WTC11 (cell line): ENCODE results near the gene MDGA2.

Experiments
- ARID4B ChIP-seq: sonication (generic); formaldehyde crosslinking; IDR thresholded peaks from 2 replicates; pipeline ENCODE4 v1.8.0; 2023; ENCODE audit warnings: missing genetic modification reagents, mild to moderate bottlenecking, borderline replicate concordance
- CTCF ChIP-seq: fragments of 200-600 bp; IDR thresholded peaks from 2 replicates; pipeline ENCODE4 v1.8.0; 2022; ENCODE audit warnings: antibody characterized with exemption
- ESRRA ChIP-seq: sonication (generic); formaldehyde crosslinking; IDR thresholded peaks from 2 replicates; pipeline ENCODE4 v1.8.1; 2022; ENCODE audit warnings: mild to moderate bottlenecking, missing genetic modification reagents, borderline replicate concordance
- ETV6 ChIP-seq: sonication (generic); formaldehyde crosslinking; IDR thresholded peaks from 2 replicates; pipeline ENCODE4 v1.8.1; 2022; ENCODE audit warnings: mild to moderate bottlenecking, missing genetic modification reagents
- KAT7 ChIP-seq: sonication (generic); formaldehyde crosslinking; IDR thresholded peaks from 2 replicates; pipeline ENCODE4 v1.8.1; 2023; ENCODE audit warnings: missing genetic modification reagents, mild to moderate bottlenecking, borderline replicate concordance
- NR1H2 ChIP-seq: sonication (generic); formaldehyde crosslinking; IDR thresholded peaks from 2 replicates; pipeline ENCODE4 v1.9.0; 2021; ENCODE audit warnings: mild to moderate bottlenecking, moderate library complexity, missing genetic modification reagents
- NR3C1 ChIP-seq: sonication (generic); formaldehyde crosslinking; conservative IDR thresholded peaks from 2 replicates; pipeline ENCODE4 v1.8.1; 2023; ENCODE audit warnings: low read depth, mild to moderate bottlenecking, missing genetic modification reagents
- PRDM15 ChIP-seq: sonication (generic); formaldehyde crosslinking; IDR thresholded peaks from 2 replicates; pipeline ENCODE4 v1.8.0; 2022; ENCODE audit warnings: missing genetic modification reagents
- PREB ChIP-seq: sonication (generic); formaldehyde crosslinking; IDR thresholded peaks from 2 replicates; pipeline ENCODE4 v1.8.1; 2022; ENCODE audit warnings: mild to moderate bottlenecking, missing genetic modification reagents, moderate library complexity, borderline replicate concordance
- TP53 ChIP-seq: sonication (generic); formaldehyde crosslinking; IDR thresholded peaks from 2 replicates; pipeline ENCODE4 v1.8.1; 2023; ENCODE audit warnings: mild to moderate bottlenecking, missing genetic modification reagents
- USF1 ChIP-seq: sonication (generic); formaldehyde crosslinking; IDR thresholded peaks from 2 replicates; pipeline ENCODE4 v1.8.0; 2022; ENCODE audit warnings: mild to moderate bottlenecking, missing genetic modification reagents
- USF2 ChIP-seq: sonication (generic); formaldehyde crosslinking; IDR thresholded peaks from 2 replicates; pipeline ENCODE4 v1.8.1; 2023; ENCODE audit warnings: mild to moderate bottlenecking, missing genetic modification reagents, moderate library complexity

GRCh38 chr14:47657143-47657542 lies 18.3 kb downstream of the MDGA2 start:
- no peak for TF ChIP-seq ETV6 (CRISPR knock-in tag)
- TF ChIP-seq NR3C1 (CRISPR knock-in tag): no peak
- no peak for TF ChIP-seq CTCF
- TF ChIP-seq PRDM15 (CRISPR knock-in tag): no peak
- TF ChIP-seq USF1 (CRISPR knock-in tag): no peak
- TF ChIP-seq PREB (CRISPR knock-in tag): no peak
- no peak for TF ChIP-seq ESRRA
- no peak for TF ChIP-seq ARID4B (CRISPR knock-in tag)
- TF ChIP-seq KAT7 (CRISPR knock-in tag): no peak
- TF ChIP-seq TP53 (CRISPR knock-in tag): no peak
- TF ChIP-seq USF2 (CRISPR knock-in tag): no peak
- TF ChIP-seq NR1H2 (CRISPR knock-in tag): no peak
